Esophagus muscularis mucosa (tissue), 4 donors: ENCODE measurements around the gene CSNK2A2. TPM values are rescaled to one million over a fixed set of nuclear protein-coding genes. Genes with fewer than 3 reads are reported as not detected.

Source experiments
- DNase-seq: peaks from one replicate; pipeline ENCODE4 v3.0.0-alpha.2; 2017; ENCODE audit errors: extremely low spot score
- H3K27ac ChIP-seq, 4 donors: fragments of 200-600 bp; sonication (generic); replicated peaks in 1 of 4; 1 replicate in 3 of 4; 2 replicates in 1 of 4; pipeline ENCODE4 v1.5.1; 2016 to 2019; ENCODE audit warnings: mild to moderate bottlenecking in 1 of 4
- H3K27me3 ChIP-seq, 4 donors: fragments of 200-600 bp; sonication (generic); one replicate each; pipeline versions ENCODE4 v1.5.1 to v1.6.0; 2016 to 2019
- H3K36me3 ChIP-seq, 4 donors: fragments of 200-600 bp; sonication (generic); one replicate each; pipeline ENCODE4 v1.5.1; 2016 to 2019
- H3K4me1 ChIP-seq, 4 donors: fragments of 200-600 bp; sonication (generic); one replicate each; pipeline ENCODE4 v1.5.1; 2016 to 2019
- H3K4me3 ChIP-seq, 4 donors: fragments of 200-600 bp; sonication (generic); 1 replicate in 2 of 4; 2 replicates in 2 of 4; pipeline ENCODE4 v1.5.1; 2016 to 2019; ENCODE audit warnings: mild to moderate bottlenecking in 4 of 4, moderate library complexity in 1 of 4
- H3K9me3 ChIP-seq, 4 donors: fragments of 200-600 bp; sonication (generic); 1 replicate in 3 of 4; 2 replicates in 1 of 4; pipeline ENCODE4 v1.5.1; 2016 to 2019
- CTCF ChIP-seq, 3 experiments: fragments of 200-600 bp in 2 of 3; fragments of 450-650 bp in 1 of 3; sonication (generic) in 2 of 3; IDR thresholded peaks; one replicate each; pipeline ENCODE4 v1.5.1; 2017 to 2019; ENCODE audit warnings: antibody characterized with exemption in 3 of 3, mild to moderate bottlenecking in 2 of 3, moderate library complexity in 1 of 3
- EP300 ChIP-seq: sonication (generic); formaldehyde crosslinking; IDR thresholded peaks from one replicate; pipeline ENCODE4 v1.6.1; 2017; ENCODE audit warnings: antibody characterized with exemption
- POLR2A ChIP-seq: fragments of 450-650 bp; IDR thresholded peaks from one replicate; pipeline ENCODE4 v1.6.1; 2017; ENCODE audit warnings: antibody characterized with exemption, moderate library complexity, mild to moderate bottlenecking, low read depth
- POLR2AphosphoS5 ChIP-seq, 2 donors: sonication (generic); formaldehyde crosslinking; IDR thresholded peaks; one replicate each; pipeline ENCODE4 v1.6.1; 2017; ENCODE audit warnings: antibody characterized with exemption in 2 of 2
- WGBS: methylation state at CpG from one replicate; pipeline ENCODE4 v1.1.5; 2018; 5-methylcytosine and 5-hydroxymethylcytosine counted together
- intact Hi-C: fragments of 100-400 bp; cut with DNase I; formaldehyde crosslinking; loops from one replicate; pipeline ENCODE4 v1.15.1; 2023
- total RNA-seq, 4 donors: library from RNA; depleted of rRNA; stranded (reverse); fragments of >200 nt; gene quantifications; one replicate each; pipeline versions ENCODE4 v1.1.0 to v1.2.1, GENCODE V29; 2016

CSNK2A2 gene
- total RNA-seq, 4 donors from 2014 or later, result 37.1 to 56.5 (median 42.7) TPM

GRCh38 chr16:58124601-58124915, 73.3 kb downstream of the CSNK2A2 start:
- intact Hi-C loops, result loop anchor here (10.0 kb wide), 2 partner anchors 220 to 390 kb away; partner anchors contain the start of gene KATNB1
- WGBS, result 44% methylated on average over 1 of the region's 1 CpG
- Histone ChIP-seq H3K27ac (peak overlapping the region in 3 of 4 donors; percentile 30 to 50 (median 47)), H3K36me3 (no peaks in the 10 kb centered on the region), H3K4me3 (no peak overlapping the region), H3K27me3 (no peaks in the 10 kb centered on the region), H3K9me3 (no peaks in the 10 kb centered on the region), H3K4me1 (peaks cover 72 to 92% (median 86%) of the 10 kb centered on the region in 4 donors)
- TF ChIP-seq POLR2AphosphoS5 (IDR thresholded peaks at IDR 0.05), result no peak
- no peak for TF ChIP-seq CTCF (IDR thresholded peaks at IDR 0.05)
- TF ChIP-seq POLR2A, result no peak
- no peak for TF ChIP-seq EP300
- no peak for DNase-seq

GRCh38 chr16:58123896-58124600, 73.9 kb downstream of the CSNK2A2 start:
- WGBS, result 62% methylated on average over 8 of the region's 8 CpGs
- TF ChIP-seq POLR2A, result no peak
- no peak for TF ChIP-seq CTCF (IDR thresholded peaks at IDR 0.05)
- no peak for TF ChIP-seq POLR2AphosphoS5 (IDR thresholded peaks at IDR 0.05)
- no peak for TF ChIP-seq EP300
- no peak for DNase-seq
- no peaks in the 10 kb centered on the region for H3K27me3 ChIP-seq
- no peaks in the 10 kb centered on the region for H3K36me3 ChIP-seq
- intact Hi-C loops, result loop anchor here (2.0 to 10.0 kb wide), 3 partner anchors 101 to 389 kb away; partner anchors contain the start of gene KATNB1
- peak overlapping the region; percentile 30 to 50 (median 40) for H3K27ac ChIP-seq
- no peaks in the 10 kb centered on the region for H3K9me3 ChIP-seq
- no peak overlapping the region for H3K4me3 ChIP-seq
- peaks cover 77 to 97% (median 91%) of the 10 kb centered on the region in 4 donors for H3K4me1 ChIP-seq

GRCh38 chr16:58121132-58121531, 76.8 kb downstream of the CSNK2A2 start:
- no peak for TF ChIP-seq POLR2A
- TF ChIP-seq POLR2AphosphoS5 (IDR thresholded peaks at IDR 0.05), result no peak
- no peak for TF ChIP-seq EP300
- TF ChIP-seq CTCF (IDR thresholded peaks at IDR 0.05), result no peak
- no peak for DNase-seq
- WGBS, result 57% methylated on average over 6 of the region's 6 CpGs
- peak overlapping the region; percentile 23 to 64 (median 53) for H3K27ac ChIP-seq
- peaks cover 0 to 6% (median 3%) of the 10 kb centered on the region in 4 donors for H3K36me3 ChIP-seq
- no peaks in the 10 kb centered on the region for H3K27me3 ChIP-seq
- peaks cover 82 to 99% (median 94%) of the 10 kb centered on the region in 4 donors for H3K4me1 ChIP-seq
- H3K4me3 ChIP-seq, result no peak overlapping the region
- H3K9me3 ChIP-seq, result no peaks in the 10 kb centered on the region
- intact Hi-C loops, result loop anchor here (10.0 kb wide), 2 partner anchors 216 to 386 kb away; partner anchors contain the start of gene KATNB1

GRCh38 chr16:58120234-58120633, 77.7 kb downstream of the CSNK2A2 start:
- intact Hi-C loops, result loop anchor here (10.0 kb wide), 2 partner anchors 215 to 385 kb away; partner anchors contain the start of gene KATNB1
- H3K4me3 ChIP-seq, result no peak overlapping the region
- no peaks in the 10 kb centered on the region for H3K9me3 ChIP-seq
- H3K4me1 ChIP-seq, result peaks cover 82 to 99% (median 93%) of the 10 kb centered on the region in 4 donors
- 27% methylated on average over 3 of the region's 3 CpGs for whole genome bisulfite sequencing
- H3K27me3 ChIP-seq, result no peaks in the 10 kb centered on the region
- TF ChIP-seq CTCF (IDR thresholded peaks at IDR 0.05) (no peak), POLR2AphosphoS5 (IDR thresholded peaks at IDR 0.05) (no peak), POLR2A (no peak), EP300 (no peak)
- H3K27ac ChIP-seq, result peak overlapping the region in 2 of 4 donors; percentile 21 to 22
- H3K36me3 ChIP-seq, result peaks cover 2 to 15% (median 10%) of the 10 kb centered on the region in 4 donors
- DNase-seq, result no peak
